Astrocyte of the cerebellum (primary cell): ENCODE data around the gene YAE1.

Experiments
- DNase-seq: peaks from one replicate; pipeline ENCODE4 v3.0.0-alpha.2; 2011; ENCODE audit warnings: low read depth
- H3K4me3 ChIP-seq: 2 replicates; pipeline ENCODE4 v1.5.1; 2011; ENCODE audit warnings: mild to moderate bottlenecking, low read depth, low read length, moderate library complexity
- in situ Hi-C: cut with HindIII; loops from 2 replicates; pipeline ENCODE4 v1.10.0; 2017; ENCODE audit warnings: low sequenced_read_pairs
- TF ChIP-seq, protein P1 (sequence below): IDR thresholded peaks from 2 replicates; pipeline ENCODE4 v1.5.1; 2012; ENCODE audit warnings: low read length, low read depth, moderate library complexity, mild to moderate bottlenecking; ENCODE audit errors: missing control alignments

YAE1 gene

DNA sequence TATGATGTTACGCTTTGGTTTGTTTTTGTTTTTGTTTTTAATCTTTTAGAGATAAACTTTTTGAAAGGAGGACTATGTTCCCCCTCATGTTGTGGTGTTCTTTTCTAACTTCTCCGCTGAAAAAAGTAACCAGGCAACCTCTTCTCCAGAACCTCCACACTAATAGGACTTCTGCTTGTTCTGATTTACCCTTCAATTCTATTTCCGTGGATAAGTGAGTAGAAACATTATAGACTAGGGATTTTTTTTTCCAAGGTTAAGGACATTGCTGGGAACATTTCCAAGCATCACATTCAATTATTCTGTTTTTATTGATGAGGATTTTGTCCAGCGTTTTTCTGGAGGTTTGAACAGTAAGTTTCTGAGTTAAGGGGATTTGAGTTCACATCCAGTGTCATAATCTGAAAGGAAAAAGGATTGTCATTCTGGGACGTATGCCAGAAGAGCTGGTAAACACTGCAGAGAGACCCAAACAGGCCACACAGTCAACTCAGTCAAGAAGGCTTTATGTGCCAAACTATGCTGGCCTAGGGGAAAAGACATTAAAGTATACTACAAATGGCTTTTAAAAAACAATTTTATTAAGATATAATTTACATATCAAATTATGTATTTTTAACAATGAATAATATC, 28.9 kb downstream of the YAE1 start:
- H3K4me3 ChIP-seq: no peak overlapping the region
- in situ Hi-C loops: no loop called here
- peak; percentile 22 for DNase-seq
- TF ChIP-seq, protein P1, sequence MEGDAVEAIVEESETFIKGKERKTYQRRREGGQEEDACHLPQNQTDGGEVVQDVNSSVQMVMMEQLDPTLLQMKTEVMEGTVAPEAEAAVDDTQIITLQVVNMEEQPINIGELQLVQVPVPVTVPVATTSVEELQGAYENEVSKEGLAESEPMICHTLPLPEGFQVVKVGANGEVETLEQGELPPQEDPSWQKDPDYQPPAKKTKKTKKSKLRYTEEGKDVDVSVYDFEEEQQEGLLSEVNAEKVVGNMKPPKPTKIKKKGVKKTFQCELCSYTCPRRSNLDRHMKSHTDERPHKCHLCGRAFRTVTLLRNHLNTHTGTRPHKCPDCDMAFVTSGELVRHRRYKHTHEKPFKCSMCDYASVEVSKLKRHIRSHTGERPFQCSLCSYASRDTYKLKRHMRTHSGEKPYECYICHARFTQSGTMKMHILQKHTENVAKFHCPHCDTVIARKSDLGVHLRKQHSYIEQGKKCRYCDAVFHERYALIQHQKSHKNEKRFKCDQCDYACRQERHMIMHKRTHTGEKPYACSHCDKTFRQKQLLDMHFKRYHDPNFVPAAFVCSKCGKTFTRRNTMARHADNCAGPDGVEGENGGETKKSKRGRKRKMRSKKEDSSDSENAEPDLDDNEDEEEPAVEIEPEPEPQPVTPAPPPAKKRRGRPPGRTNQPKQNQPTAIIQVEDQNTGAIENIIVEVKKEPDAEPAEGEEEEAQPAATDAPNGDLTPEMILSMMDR: no peak

DNA sequence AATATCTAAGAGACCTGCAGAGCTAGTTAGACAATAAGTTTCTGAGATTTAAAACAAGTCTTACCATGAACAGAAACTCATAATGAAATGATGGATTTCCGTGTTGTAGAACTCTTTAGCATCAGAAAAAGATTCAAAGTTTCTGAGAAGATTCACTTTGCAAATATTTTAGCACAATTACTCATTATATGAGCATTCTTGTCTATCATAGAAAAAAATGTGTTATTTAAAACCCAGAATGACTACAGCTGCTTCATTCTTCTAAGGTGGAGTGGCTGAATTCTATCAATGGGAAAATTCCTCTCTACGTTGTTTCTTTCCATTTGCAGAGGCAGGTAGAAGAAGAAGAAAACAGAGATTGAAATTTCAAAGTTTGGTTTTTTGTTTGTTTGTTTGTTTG, 36.1 kb downstream of the YAE1 start:
- no peak for DNase-seq
- TF ChIP-seq, protein P1: no peak
- no peak overlapping the region for H3K4me3 ChIP-seq
- in situ Hi-C loops: no loop called here

DNA sequence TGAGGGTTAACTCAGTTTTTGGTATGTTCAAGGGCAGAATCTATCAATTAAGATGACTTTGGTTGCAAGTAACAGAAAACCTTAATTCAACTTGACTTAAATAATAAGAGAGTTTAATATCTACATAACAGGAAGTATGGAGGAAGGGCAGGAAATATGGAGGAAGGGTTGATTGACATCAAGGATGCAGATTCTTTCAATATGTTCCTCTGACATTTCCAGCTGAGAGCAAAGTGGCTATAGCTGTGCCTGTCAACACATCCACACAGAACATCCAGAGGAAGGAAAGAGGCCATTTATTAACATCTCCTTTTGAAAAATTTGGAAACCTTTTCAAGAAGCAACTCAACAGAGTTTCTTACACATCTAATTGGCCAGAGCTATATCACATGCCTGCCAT, 37.7 kb downstream of the YAE1 start:
- DNase-seq: no peak
- H3K4me3 ChIP-seq: no peak overlapping the region
- in situ Hi-C loops: no loop called here
- TF ChIP-seq, protein P1: no peak

- in situ Hi-C loops: no loop called here
- TF ChIP-seq, protein P1: no peak
- no peak overlapping the region for H3K4me3 ChIP-seq
- DNase-seq: no peak
Measured at GRCh38 chr7:39605087-39605486, 38.9 kb downstream of the YAE1 start.

DNA sequence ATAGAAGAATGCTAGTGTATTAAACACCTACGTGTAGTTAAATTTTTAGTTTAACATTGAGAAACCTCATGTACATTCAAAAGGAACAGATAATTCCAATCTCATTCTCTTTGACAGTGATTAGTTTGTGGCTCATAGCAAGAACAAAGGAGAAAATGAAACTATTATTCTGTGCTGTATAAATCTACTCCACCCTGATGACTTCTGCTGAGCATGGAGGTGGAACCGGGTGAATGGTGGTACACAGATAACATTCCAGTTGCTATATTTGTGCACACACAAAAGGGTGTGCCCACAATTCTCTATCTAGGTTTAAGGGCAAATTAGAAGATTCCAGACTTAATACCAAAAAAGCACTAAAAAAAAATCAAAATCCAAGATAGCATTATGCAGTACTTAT, 40.1 kb downstream of the YAE1 start:
- DNase-seq: no peak
- no peak overlapping the region for H3K4me3 ChIP-seq
- TF ChIP-seq, protein P1: no peak
- in situ Hi-C loops: no loop called here

GRCh38 chr7:39606941-39607340, 40.7 kb downstream of the YAE1 start:
- DNase-seq: no peak
- in situ Hi-C loops: no loop called here
- no peak overlapping the region for H3K4me3 ChIP-seq
- TF ChIP-seq, protein P1: no peak
